ENCODE data around the gene NUP214.

DNA sequence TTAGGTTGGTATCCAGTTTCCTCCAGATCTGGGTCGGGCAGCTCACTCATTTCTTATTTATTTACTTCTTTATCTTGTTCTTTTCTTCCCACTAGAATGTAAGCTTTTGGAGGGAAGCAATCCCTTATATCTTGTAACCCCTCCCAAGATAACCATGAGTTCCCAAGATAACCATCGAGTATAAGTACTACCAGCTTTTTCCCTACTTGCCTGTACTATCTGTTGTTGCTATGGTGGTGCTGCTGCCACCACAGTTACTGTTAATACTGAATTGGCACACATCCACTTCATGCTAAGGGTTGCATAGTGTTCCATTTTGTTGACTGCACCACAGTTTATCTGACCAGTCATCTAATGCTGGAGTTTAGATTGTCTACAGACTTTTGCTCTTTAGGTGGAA, 19.9 kb downstream of the NUP214 start:
- no peak for TF ChIP-seq POLR2AphosphoS5 (IDR thresholded peaks at IDR 0.05)
- TF ChIP-seq, protein P1, sequence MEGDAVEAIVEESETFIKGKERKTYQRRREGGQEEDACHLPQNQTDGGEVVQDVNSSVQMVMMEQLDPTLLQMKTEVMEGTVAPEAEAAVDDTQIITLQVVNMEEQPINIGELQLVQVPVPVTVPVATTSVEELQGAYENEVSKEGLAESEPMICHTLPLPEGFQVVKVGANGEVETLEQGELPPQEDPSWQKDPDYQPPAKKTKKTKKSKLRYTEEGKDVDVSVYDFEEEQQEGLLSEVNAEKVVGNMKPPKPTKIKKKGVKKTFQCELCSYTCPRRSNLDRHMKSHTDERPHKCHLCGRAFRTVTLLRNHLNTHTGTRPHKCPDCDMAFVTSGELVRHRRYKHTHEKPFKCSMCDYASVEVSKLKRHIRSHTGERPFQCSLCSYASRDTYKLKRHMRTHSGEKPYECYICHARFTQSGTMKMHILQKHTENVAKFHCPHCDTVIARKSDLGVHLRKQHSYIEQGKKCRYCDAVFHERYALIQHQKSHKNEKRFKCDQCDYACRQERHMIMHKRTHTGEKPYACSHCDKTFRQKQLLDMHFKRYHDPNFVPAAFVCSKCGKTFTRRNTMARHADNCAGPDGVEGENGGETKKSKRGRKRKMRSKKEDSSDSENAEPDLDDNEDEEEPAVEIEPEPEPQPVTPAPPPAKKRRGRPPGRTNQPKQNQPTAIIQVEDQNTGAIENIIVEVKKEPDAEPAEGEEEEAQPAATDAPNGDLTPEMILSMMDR (IDR thresholded peaks at IDR 0.05), result no peak
- TF ChIP-seq POLR2A (IDR thresholded peaks at IDR 0.05), result no peak
- TF ChIP-seq EP300 (IDR thresholded peaks at IDR 0.05), result no peak

Data from gastroesophageal sphincter (tissue), 3 donors.